HG03045 (cell line): Measurements from ENCODE around the gene FBL.

Experiments used
- ATAC-seq: cut with Tn5 transposase; IDR thresholded peaks from one replicate; pipeline ENCODE4 v1.9.1; 2021; ENCODE audit warnings: mild to moderate bottlenecking, moderate library complexity; ENCODE audit not compliant: unreplicated experiment

The FBL gene

GRCh38 chr19:39843919-39844793, 2.0 kb downstream of the FBL start:
- no peak for ATAC-seq

DNA sequence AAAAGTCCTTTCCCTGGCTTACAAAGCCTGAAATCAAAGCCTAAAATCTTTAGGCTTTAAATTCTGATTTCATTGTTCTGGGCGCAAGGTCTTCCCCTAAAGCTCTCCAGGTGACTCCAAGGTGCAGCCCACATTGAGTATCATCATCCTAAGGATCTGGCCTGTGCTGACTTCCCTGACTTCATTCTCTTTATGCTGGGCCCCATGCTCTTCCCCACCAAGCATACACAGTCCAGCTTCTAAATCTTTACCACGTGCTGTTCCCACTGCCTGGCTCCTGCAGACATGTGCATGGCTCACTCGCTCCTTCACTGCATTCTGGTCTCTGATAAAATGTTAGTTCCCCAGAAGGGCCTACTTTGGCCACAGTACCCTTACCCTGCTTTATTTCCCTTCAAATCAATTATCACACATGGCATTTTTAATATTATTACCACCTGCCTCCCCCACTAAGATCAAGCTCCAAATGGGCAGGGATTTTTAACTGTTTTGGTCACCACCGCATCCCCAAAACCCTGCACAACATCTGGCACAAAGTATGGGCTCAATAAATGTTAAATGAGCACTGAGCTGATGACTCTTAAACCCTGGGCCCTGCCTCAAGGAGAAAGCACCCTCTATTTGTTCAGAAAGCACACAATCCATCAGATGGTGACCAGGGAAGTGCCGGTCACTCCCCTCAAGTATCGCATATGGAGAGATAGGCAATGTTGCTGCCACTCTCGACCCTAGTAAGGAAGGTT, 3.3 kb downstream of the FBL start:
- no peak for ATAC-seq

DNA sequence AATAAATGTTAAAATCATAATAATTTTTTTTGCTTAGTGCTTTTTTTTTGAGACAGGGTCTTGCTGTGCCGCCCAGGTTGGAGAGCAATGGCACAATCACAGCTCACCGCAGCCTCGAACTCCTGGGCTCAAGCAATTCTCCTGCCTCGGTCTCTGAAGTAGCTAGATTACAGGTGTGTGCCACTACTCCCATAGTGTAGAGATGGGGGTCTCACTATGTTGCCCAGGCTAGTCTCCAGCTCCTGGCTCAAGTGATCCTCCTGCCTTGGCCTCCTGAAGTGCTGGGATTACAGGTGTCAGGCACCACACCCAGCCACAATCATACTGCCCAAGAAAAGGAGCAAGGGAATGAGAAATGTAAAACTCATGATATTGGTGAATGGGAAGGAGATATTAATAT, 5.1 kb downstream of the FBL start:
- no peak for ATAC-seq

- no peak for ATAC-seq
These were observed 5.7 kb downstream of the FBL start for GRCh38 chr19:39840492-39840891.

DNA sequence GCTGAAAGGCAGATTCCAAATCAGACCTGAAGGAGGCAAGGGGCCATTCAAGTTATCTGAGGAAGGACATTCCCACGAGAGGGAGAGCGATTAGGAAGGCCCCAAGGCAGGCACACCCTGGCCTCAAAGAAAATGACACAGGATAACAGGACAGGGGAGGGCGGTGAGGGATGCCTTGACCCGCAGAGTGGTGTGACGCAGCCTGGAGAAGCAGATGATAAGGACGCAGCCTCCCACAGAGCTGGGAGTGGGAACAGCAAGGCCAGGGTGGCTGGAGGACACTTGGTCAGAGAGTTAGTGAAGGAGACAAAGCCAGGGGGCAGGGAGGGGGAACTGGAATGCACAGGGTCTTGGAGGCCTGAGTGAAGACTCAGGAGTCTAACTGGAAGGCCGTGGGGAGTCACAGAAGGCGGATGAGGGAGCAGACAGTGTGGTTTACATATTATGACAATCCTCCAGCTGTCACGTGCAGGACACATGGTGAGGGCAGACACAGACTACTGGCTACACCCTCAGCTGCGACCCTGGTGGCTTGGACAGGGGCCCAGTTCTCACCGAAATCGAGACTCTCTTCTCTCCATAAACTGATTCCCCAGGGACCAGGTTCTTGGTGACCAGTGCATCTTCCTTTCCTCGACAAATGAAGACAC, 6.4 kb downstream of the FBL start:
- no peak for ATAC-seq

DNA sequence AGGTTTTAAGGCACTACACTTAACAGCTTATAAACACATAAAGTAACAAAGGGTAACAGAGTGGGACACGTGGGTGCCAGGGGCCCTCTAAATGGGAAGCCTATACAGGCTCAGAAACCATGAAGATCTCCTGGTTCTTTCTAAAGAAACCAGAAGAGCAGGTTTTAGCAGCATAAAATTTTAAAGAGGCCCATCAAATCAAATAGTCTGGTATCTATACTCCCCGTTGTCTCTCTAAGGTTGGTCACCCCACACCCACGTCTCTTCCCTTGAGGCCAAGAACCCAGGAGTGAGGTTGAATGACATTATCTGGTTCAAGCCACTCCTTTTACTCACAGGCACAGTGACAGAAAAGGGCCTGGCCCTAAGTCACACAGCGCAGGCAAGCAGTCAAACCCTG, 7.6 kb downstream of the FBL start:
- ATAC-seq, result no peak

- ATAC-seq, result no peak
These were observed 8.2 kb downstream of the FBL start for GRCh38 chr19:39837978-39838377.

- no peak for ATAC-seq
These were observed 11.8 kb downstream of the FBL start for GRCh38 chr19:39834287-39834841.

- ATAC-seq, result peak; percentile 84
These were observed 12.5 kb downstream of the FBL start, which contains the start of gene DYRK1B for GRCh38 chr19:39833464-39834286. Gene DYRK1B, minus strand, starts transcription at chr19:39834162. Its CDS starts 2,295 bp downstream, at chr19:39831867.

- ATAC-seq, result no peak
These were observed 13.1 kb downstream of the FBL start for GRCh38 chr19:39833160-39833463.

DNA sequence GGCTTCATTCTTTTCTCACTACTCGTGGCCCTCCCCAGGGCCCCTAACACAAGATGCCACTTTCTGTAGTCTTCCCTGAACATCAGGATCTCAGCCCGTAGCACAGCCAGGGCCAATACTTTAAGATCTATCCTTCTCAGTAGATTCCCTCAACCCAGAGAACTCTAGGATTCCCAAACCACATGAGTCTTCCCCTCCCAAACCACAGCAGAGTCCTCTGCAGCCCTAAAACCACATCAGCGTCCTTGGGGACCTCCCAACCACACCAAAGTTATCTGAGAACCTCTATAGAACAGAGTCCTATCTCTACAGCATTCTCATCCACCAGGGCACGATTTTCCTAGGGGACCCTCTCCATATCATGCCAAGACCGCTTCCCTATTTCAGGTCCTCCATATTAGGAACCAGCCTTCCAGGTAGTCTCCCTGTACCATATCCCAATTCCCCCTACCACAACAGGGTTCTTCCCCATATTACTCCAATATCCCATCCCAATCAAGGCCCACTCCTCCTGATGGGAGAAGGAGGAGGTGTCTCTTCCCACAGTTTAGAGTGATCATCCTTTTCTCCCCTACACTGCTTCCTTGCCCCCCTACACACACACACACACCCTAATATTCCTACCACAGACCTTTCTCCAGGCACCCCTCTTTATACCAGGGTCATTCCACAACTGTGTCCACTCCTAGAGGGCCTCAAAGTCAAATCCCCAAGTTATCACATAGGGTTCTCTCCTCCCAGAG, 13.7 kb downstream of the FBL start:
- ATAC-seq, result no peak

- ATAC-seq, result no peak
These were observed 14.5 kb downstream of the FBL start for GRCh38 chr19:39831679-39832078.

- ATAC-seq, result no peak
These were observed 15.3 kb downstream of the FBL start for GRCh38 chr19:39830847-39831246.

DNA sequence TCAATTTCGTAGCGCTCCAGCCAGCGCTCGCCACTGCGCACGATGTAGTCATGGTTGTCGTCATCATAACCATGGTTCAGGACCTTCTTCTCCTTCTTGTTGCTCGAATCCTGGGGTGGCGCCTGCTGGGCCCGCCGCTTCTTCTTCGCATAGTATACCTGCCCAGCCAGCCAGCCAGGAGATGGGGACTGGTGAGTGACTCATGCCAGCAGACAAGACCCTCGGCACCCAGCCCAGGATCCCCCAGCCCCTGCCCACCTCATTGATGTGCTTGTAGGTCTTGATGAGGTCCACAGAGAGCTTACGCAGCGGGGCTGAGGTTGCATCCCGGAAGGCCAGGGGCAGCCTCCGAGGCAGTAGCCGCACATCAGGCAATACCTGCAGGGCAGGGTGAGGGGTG, 15.8 kb downstream of the FBL start:
- ATAC-seq, result no peak

- ATAC-seq, result no peak
These were observed 16.4 kb downstream of the FBL start for GRCh38 chr19:39829702-39830275.

GRCh38 chr19:39828654-39829032, 17.5 kb downstream of the FBL start:
- no peak for ATAC-seq

- ATAC-seq, result no peak
These were observed 18.0 kb downstream of the FBL start for GRCh38 chr19:39828015-39828653.

DNA sequence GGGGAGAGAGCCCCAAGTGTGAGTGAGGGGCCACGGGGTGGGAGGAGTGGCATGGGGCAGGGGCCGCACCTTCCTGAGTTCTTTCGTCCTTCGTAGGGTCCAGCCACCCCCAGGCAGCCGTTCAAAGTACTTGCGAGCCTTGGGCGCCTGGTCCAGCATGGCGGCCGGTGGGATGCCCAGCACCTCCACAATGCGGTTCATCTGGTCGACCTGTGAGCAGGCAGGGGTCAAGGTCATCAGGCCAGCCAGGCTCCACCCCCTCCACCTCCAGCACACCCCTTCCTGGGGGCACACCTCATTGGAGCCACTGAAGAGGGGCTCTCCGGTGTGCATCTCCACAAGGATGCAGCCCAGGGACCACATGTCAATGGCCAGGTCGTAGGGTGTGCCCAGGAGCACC, 19.0 kb downstream of the FBL start:
- ATAC-seq, result no peak

GRCh38 chr19:39826311-39826945, 19.8 kb downstream of the FBL start:
- ATAC-seq, result no peak
